GM10248 (cell line): ENCODE measurements around the gene ZNF25.
"Not testable (repeated sequence)": the region's sequence is repeated elsewhere in the genome, so short reads cannot be mapped to it uniquely, and the experiment has no call there.

Experiments used
- CTCF ChIA-PET: fragments of 300-600 bp; sonication (Branson Sonifier 250); formaldehyde crosslinking; extraction: SDS; loops from one replicate; lab custom pipeline; 2021; ENCODE audit warnings: antibody characterized with exemption; lab: Yijun Ruan, JAX
- POLR2A ChIA-PET: fragments of 350-650 bp; sonication (Branson Sonifier 250); formaldehyde crosslinking; extraction: SDS; loops from one replicate; lab custom pipeline; 2020; ENCODE audit warnings: antibody characterized with exemption; lab: Yijun Ruan, JAX
- DNase-seq: peaks from one replicate; pipeline ENCODE4 v3.0.0; 2012; ENCODE audit errors: extremely low spot score
- CTCF ChIP-seq: IDR thresholded peaks from 2 replicates; pipeline ENCODE4 v1.5.1; 2012; ENCODE audit warnings: mild to moderate bottlenecking, low read depth; ENCODE audit errors: extremely low read depth, missing control alignments, control extremely low read depth

The ZNF25 gene

GRCh38 chr10:37952043-37952755 lies 24.2 kb downstream of the ZNF25 start:
- TF ChIP-seq CTCF = no peak
- CTCF ChIA-PET = no interaction called here
- no peak for DNase-seq
- POLR2A ChIA-PET = no interaction called here

GRCh38 chr10:37948210-37948609 lies 28.2 kb downstream of the ZNF25 start:
- ChIA-PET CTCF (no interaction called here), POLR2A (no interaction called here)
- DNase-seq = no peak
- TF ChIP-seq CTCF = no peak

- CTCF ChIA-PET = no interaction called here
These were observed 28.9 kb downstream of the ZNF25 start for GRCh38 chr10:37947526-37947925.

GRCh38 chr10:37937864-37938263 lies 38.6 kb downstream of the ZNF25 start:
- DNase-seq = no peak
- CTCF ChIA-PET = no interaction called here
- TF ChIP-seq CTCF = no peak
- POLR2A ChIA-PET = no interaction called here

More at GRCh38 chr10:37947526-37947925, 28.9 kb downstream of the ZNF25 start:
- POLR2A ChIA-PET = no interaction called here
- no peak for TF ChIP-seq CTCF
- no peak for DNase-seq

- TF ChIP-seq CTCF = no peak
- ChIA-PET CTCF (no interaction called here), POLR2A (no interaction called here)
- DNase-seq = no peak
These were observed 41.7 kb downstream of the ZNF25 start for GRCh38 chr10:37934791-37935190.

GRCh38 chr10:37930423-37930822 lies 46.0 kb downstream of the ZNF25 start:
- no peak for DNase-seq
- no peak for TF ChIP-seq CTCF
- ChIA-PET CTCF (interaction anchor here (1.1 to 1.2 kb wide), 2 partner anchors 15 to 20 kb away, joined by 3 read pairs; no protein-coding TSS in a partner anchor), POLR2A (no interaction called here)

- POLR2A ChIA-PET = not testable (repeated sequence)
These were observed 68.3 kb downstream of the ZNF25 start for GRCh38 chr10:37908165-37908564.

More at GRCh38 chr10:37908165-37908564, 68.3 kb downstream of the ZNF25 start:
- CTCF ChIA-PET, DNase-seq: not testable (repeated sequence)
